ENCODE data around the gene CREB5.

GRCh38 chr7:28812616-28813015, 400.3 kb downstream of the CREB5 start:
- TF ChIP-seq, protein P1, sequence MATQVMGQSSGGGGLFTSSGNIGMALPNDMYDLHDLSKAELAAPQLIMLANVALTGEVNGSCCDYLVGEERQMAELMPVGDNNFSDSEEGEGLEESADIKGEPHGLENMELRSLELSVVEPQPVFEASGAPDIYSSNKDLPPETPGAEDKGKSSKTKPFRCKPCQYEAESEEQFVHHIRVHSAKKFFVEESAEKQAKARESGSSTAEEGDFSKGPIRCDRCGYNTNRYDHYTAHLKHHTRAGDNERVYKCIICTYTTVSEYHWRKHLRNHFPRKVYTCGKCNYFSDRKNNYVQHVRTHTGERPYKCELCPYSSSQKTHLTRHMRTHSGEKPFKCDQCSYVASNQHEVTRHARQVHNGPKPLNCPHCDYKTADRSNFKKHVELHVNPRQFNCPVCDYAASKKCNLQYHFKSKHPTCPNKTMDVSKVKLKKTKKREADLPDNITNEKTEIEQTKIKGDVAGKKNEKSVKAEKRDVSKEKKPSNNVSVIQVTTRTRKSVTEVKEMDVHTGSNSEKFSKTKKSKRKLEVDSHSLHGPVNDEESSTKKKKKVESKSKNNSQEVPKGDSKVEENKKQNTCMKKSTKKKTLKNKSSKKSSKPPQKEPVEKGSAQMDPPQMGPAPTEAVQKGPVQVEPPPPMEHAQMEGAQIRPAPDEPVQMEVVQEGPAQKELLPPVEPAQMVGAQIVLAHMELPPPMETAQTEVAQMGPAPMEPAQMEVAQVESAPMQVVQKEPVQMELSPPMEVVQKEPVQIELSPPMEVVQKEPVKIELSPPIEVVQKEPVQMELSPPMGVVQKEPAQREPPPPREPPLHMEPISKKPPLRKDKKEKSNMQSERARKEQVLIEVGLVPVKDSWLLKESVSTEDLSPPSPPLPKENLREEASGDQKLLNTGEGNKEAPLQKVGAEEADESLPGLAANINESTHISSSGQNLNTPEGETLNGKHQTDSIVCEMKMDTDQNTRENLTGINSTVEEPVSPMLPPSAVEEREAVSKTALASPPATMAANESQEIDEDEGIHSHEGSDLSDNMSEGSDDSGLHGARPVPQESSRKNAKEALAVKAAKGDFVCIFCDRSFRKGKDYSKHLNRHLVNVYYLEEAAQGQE (IDR thresholded peaks at IDR 0.05; ENCODE audit: insufficient read depth in 1 of 2, low read depth in 2 of 2, low read length in 2 of 2): no peak
- TF ChIP-seq POLR2AphosphoS5 (IDR thresholded peaks at IDR 0.05; ENCODE audit: low read depth, low read length): no peak
